ENCODE data around the gene BZW2. TPM values are rescaled to one million over a fixed set of nuclear protein-coding genes. Genes with fewer than 3 reads are reported as not detected.

The BZW2 gene
- total RNA-seq, 1 donor from 2014 or later: 84.9 TPM

DNA sequence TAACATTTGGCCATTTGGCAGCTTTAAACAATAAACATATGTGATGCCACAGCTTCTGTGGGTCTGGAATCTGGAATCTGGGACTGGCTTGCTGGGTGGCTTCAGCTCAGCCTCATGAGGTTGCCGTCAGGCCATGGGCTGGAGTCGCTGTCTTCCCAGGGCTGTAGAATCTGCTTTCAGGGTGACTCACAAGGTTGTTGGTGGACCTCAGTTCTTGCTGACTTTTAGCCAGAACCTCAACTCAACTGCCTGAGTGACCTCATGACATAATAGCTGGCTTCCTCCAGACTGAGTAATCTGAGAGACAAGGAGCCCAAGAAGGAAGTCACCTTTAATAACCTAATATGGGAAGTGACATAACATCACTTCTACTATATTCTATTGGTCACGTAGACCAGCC, 63.0 kb downstream of the BZW2 start:
- no peaks in the 10 kb centered on the region for H3K79me2 ChIP-seq (ENCODE audit: insufficient read depth, low read length)
- FAIRE-seq (peak; percentile 99), DNase-seq (ENCODE audit: low read depth) (peak; percentile 99)
- H3K36me3 ChIP-seq (ENCODE audit: insufficient read depth, low read length): peaks cover 20% of the 10 kb centered on the region
- Mint-ChIP-seq H3K4me1 (ENCODE audit: low read depth, unreplicated experiment) (peaks cover 32% of the 10 kb centered on the region), H3K27ac (ENCODE audit: unreplicated experiment) (peak overlapping the region; percentile 64), H3K4me3 (ENCODE audit: unreplicated experiment) (no peak overlapping the region), H3K27me3 (ENCODE audit: low read depth, unreplicated experiment) (no peaks in the 10 kb centered on the region), H3K36me3 (ENCODE audit: low read depth, unreplicated experiment) (peaks cover 12% of the 10 kb centered on the region), H3K9me3 (ENCODE audit: unreplicated experiment) (no peaks in the 10 kb centered on the region)
- peaks cover 30% of the 10 kb centered on the region for H3K4me1 ChIP-seq (ENCODE audit: insufficient read depth, low read length)
- no peak overlapping the region for H3K4me3 ChIP-seq (ENCODE audit: insufficient read depth, low read depth, low read length)
- H3K27me3 ChIP-seq (ENCODE audit: insufficient read depth, low read length): no peaks in the 10 kb centered on the region
- H2AFZ ChIP-seq (ENCODE audit: low read depth, low read length): no peak overlapping the region
- H3K9me3 ChIP-seq (ENCODE audit: insufficient read depth, low read depth, low read length): no peaks in the 10 kb centered on the region
- peak overlapping the region; percentile 29 for H3K9ac ChIP-seq (ENCODE audit: low read length)
- peak overlapping the region; percentile 38 for H3K4me2 ChIP-seq (ENCODE audit: low read length)
- TF ChIP-seq, protein P1, sequence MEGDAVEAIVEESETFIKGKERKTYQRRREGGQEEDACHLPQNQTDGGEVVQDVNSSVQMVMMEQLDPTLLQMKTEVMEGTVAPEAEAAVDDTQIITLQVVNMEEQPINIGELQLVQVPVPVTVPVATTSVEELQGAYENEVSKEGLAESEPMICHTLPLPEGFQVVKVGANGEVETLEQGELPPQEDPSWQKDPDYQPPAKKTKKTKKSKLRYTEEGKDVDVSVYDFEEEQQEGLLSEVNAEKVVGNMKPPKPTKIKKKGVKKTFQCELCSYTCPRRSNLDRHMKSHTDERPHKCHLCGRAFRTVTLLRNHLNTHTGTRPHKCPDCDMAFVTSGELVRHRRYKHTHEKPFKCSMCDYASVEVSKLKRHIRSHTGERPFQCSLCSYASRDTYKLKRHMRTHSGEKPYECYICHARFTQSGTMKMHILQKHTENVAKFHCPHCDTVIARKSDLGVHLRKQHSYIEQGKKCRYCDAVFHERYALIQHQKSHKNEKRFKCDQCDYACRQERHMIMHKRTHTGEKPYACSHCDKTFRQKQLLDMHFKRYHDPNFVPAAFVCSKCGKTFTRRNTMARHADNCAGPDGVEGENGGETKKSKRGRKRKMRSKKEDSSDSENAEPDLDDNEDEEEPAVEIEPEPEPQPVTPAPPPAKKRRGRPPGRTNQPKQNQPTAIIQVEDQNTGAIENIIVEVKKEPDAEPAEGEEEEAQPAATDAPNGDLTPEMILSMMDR (IDR thresholded peaks at IDR 0.05; ENCODE audit: insufficient read depth, low read depth, low read length): no peak
- no peak for TF ChIP-seq EZH2 (IDR thresholded peaks at IDR 0.05; ENCODE audit: insufficient read depth, low read length)
- H4K20me1 ChIP-seq (ENCODE audit: insufficient read depth, low read length): no peaks in the 10 kb centered on the region
- peak overlapping the region; percentile 90 for H3K27ac ChIP-seq (ENCODE audit: low read depth, low read length)

DNA sequence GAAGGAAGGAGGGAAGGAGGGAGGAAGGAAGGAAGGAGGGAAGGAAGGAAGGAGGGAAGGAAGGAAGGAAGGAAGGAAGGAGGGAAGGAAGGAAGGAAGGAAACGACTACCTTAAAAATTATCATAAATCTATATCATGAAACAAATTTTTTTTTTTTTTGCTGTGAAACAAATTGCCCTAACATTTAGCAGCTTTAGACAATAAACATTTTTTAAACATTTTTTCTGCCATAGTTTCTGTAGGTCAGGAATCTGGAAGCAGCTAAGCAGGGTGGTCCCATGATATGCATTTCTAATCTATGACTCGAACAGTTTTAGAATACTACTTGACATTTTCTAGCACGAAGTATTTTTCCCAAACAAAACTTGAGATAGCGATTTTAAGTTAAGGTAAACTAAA, 64.7 kb downstream of the BZW2 start:
- peaks cover 6% of the 10 kb centered on the region for H3K36me3 Mint-ChIP-seq (ENCODE audit: low read depth, unreplicated experiment)

DNA sequence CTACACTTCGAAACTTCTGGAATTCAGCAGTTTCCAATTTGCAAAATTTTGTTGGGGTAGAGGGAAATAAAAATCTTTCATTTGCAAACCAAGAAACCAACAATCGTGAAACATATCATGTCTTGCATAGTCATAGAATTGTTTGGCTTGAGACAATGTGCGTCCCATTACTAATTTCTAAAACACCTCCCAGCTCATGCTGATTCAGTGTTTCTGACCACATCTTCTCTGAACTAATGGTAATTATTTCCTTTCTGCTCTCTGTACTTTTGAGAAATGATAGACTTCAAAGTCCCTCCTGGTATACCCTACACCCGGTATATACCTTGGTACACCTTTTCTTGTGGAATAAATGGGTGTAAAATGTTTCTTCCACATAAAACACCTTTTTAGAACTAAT, 65.7 kb downstream of the BZW2 start:
- Histone ChIP-seq H3K27ac (ENCODE audit: low read depth, low read length) (peak overlapping the region; percentile 75), H3K4me3 (ENCODE audit: insufficient read depth, low read depth, low read length) (no peak overlapping the region), H3K9ac (ENCODE audit: low read length) (no peak overlapping the region), H3K79me2 (ENCODE audit: insufficient read depth, low read length) (no peaks in the 10 kb centered on the region), H3K36me3 (ENCODE audit: insufficient read depth, low read length) (no peaks in the 10 kb centered on the region), H2AFZ (ENCODE audit: low read depth, low read length) (no peak overlapping the region), H3K4me1 (ENCODE audit: insufficient read depth, low read length) (peaks cover 30% of the 10 kb centered on the region), H3K27me3 (ENCODE audit: insufficient read depth, low read length) (no peaks in the 10 kb centered on the region), H3K9me3 (ENCODE audit: insufficient read depth, low read depth, low read length) (no peaks in the 10 kb centered on the region), H3K4me2 (ENCODE audit: low read length) (peak overlapping the region; percentile 39), H4K20me1 (ENCODE audit: insufficient read depth, low read length) (no peaks in the 10 kb centered on the region)
- TF ChIP-seq, protein P1 (IDR thresholded peaks at IDR 0.05; ENCODE audit: insufficient read depth, low read depth, low read length): no peak
- no peak for TF ChIP-seq EZH2 (IDR thresholded peaks at IDR 0.05; ENCODE audit: insufficient read depth, low read length)
- DNase-seq (ENCODE audit: low read depth): peak; percentile 83
- FAIRE-seq: peak; percentile 73
- Mint-ChIP-seq H3K4me3 (ENCODE audit: unreplicated experiment) (no peak overlapping the region), H3K9me3 (ENCODE audit: unreplicated experiment) (no peaks in the 10 kb centered on the region), H3K4me1 (ENCODE audit: low read depth, unreplicated experiment) (peaks cover 33% of the 10 kb centered on the region), H3K36me3 (ENCODE audit: low read depth, unreplicated experiment) (peaks cover 2% of the 10 kb centered on the region), H3K27me3 (ENCODE audit: low read depth, unreplicated experiment) (no peaks in the 10 kb centered on the region), H3K27ac (ENCODE audit: unreplicated experiment) (no peak overlapping the region)

More for the DNA sequence above, 64.7 kb downstream of the BZW2 start:
- Histone ChIP-seq H3K4me2 (ENCODE audit: low read length) (no peak overlapping the region), H3K27ac (ENCODE audit: low read depth, low read length) (no peak overlapping the region), H3K4me1 (ENCODE audit: insufficient read depth, low read length) (peaks cover 30% of the 10 kb centered on the region), H3K4me3 (ENCODE audit: insufficient read depth, low read depth, low read length) (no peak overlapping the region), H3K36me3 (ENCODE audit: insufficient read depth, low read length) (peaks cover 9% of the 10 kb centered on the region), H3K79me2 (ENCODE audit: insufficient read depth, low read length) (no peaks in the 10 kb centered on the region), H3K27me3 (ENCODE audit: insufficient read depth, low read length) (no peaks in the 10 kb centered on the region), H2AFZ (ENCODE audit: low read depth, low read length) (no peak overlapping the region), H4K20me1 (ENCODE audit: insufficient read depth, low read length) (no peaks in the 10 kb centered on the region), H3K9ac (ENCODE audit: low read length) (no peak overlapping the region), H3K9me3 (ENCODE audit: insufficient read depth, low read depth, low read length) (no peaks in the 10 kb centered on the region)
- Mint-ChIP-seq H3K4me1 (ENCODE audit: low read depth, unreplicated experiment) (peaks cover 33% of the 10 kb centered on the region), H3K27me3 (ENCODE audit: low read depth, unreplicated experiment) (no peaks in the 10 kb centered on the region), H3K27ac (ENCODE audit: unreplicated experiment) (no peak overlapping the region), H3K4me3 (ENCODE audit: unreplicated experiment) (no peak overlapping the region), H3K9me3 (ENCODE audit: unreplicated experiment) (no peaks in the 10 kb centered on the region)
- DNase-seq (ENCODE audit: low read depth) (no peak), FAIRE-seq (no peak)
- TF ChIP-seq, protein P1 (IDR thresholded peaks at IDR 0.05; ENCODE audit: insufficient read depth, low read depth, low read length): no peak
- TF ChIP-seq EZH2 (IDR thresholded peaks at IDR 0.05; ENCODE audit: insufficient read depth, low read length): no peak
